Activated CD8-positive, alpha-beta T cell treated with anti-CD3 and anti-CD28 coated beads for 36 hours (primary cell): Measurements from ENCODE around the gene PTP4A2. TPM values are rescaled to one million over a fixed set of nuclear protein-coding genes. Genes with fewer than 3 reads are reported as not detected.
"Not testable (repeated sequence)": the region's sequence is repeated elsewhere in the genome, so short reads cannot be mapped to it uniquely, and the experiment has no call there.

Experiments used
- ATAC-seq: fragments of 200-7000 bp; cut with Tn5 transposase; one replicate; pipeline ENCODE4 v1.10.0; 2021; ENCODE audit warnings: mild to moderate bottlenecking, moderate library complexity
- CTCF ChIA-PET: fragments of 350-600 bp; sonication (Branson Sonifier 250); formaldehyde crosslinking; loops from one replicate; lab custom pipeline; 2021; ENCODE audit warnings: antibody characterized with exemption; lab: Charles Lee
- POLR2A ChIA-PET: fragments of 350-600 bp; sonication (Branson Sonifier 250); formaldehyde crosslinking; loops from one replicate; lab custom pipeline; 2021; ENCODE audit warnings: antibody characterized with exemption; lab: Charles Lee
- DNase-seq: peaks from one replicate; pipeline ENCODE4 v3.0.0-alpha.2; 2020
- H3K27ac Mint-ChIP-seq: one replicate; pipeline ENCODE4 v1.8.0; 2021; ENCODE audit warnings: mild to moderate bottlenecking, mixed read lengths
- H3K27me3 Mint-ChIP-seq: one replicate; pipeline ENCODE4 v1.8.0; 2021; ENCODE audit warnings: mixed read lengths
- H3K36me3 Mint-ChIP-seq: one replicate; pipeline ENCODE4 v1.8.0; 2021; ENCODE audit warnings: low read depth, mixed read lengths
- H3K4me1 Mint-ChIP-seq: one replicate; pipeline ENCODE4 v1.8.0; 2021; ENCODE audit warnings: low read depth, mixed read lengths
- H3K4me3 Mint-ChIP-seq: one replicate; pipeline ENCODE4 v1.8.0; 2021; ENCODE audit warnings: mild to moderate bottlenecking, moderate library complexity, mixed read lengths
- H3K9me3 Mint-ChIP-seq: one replicate; pipeline ENCODE4 v1.8.0; 2021; ENCODE audit warnings: mixed read lengths
- CTCF ChIP-seq: fragments of 200-600 bp; IDR thresholded peaks from one replicate; pipeline ENCODE4 v1.8.0; 2022; ENCODE audit warnings: antibody characterized with exemption, mild to moderate bottlenecking
- intact Hi-C: fragments of 100-400 bp; cut with micrococcal nuclease; formaldehyde crosslinking; loops from one replicate; pipeline ENCODE4 v1.10.0; 2022
- total RNA-seq, 2 experiments: library from RNA; stranded (reverse); gene quantifications; one replicate each; pipeline ENCODE4 v1.2.3, GENCODE V29; 2021

The PTP4A2 gene
- total RNA-seq, 2 experiments from 2014 or later: 273 to 296 TPM

- Mint-ChIP-seq H3K4me1 (peaks cover 80% of the 10 kb centered on the region), H3K27me3 (no peaks in the 10 kb centered on the region), H3K36me3 (peaks cover 45% of the 10 kb centered on the region), H3K27ac (peak overlapping the region; percentile 89), H3K4me3 (peak overlapping the region; percentile 61), H3K9me3 (no peaks in the 10 kb centered on the region)
- intact Hi-C loops: loop anchor here (5.0 kb wide), 1 partner anchor 36 kb away; no protein-coding TSS in a partner anchor
- ATAC-seq: no peak
- TF ChIP-seq CTCF: no peak
- POLR2A ChIA-PET: interaction anchor here (1.1 to 3.6 kb wide), 5 partner anchors 9 to 30 kb away, joined by 3 to 23 read pairs (median 12); partner anchors contain the start of gene PTP4A2
- CTCF ChIA-PET: interaction anchor here (0.7 to 2.2 kb wide), 9 partner anchors 9 to 111 kb away, joined by 3 to 14 read pairs (median 3); partner anchors contain the start of genes PTP4A2 and SPOCD1
- no peak for DNase-seq
Observed at GRCh38 chr1:31926252-31926651, 11.9 kb downstream of the PTP4A2 start.

- not testable (repeated sequence) for DNase-seq, H3K27me3 Mint-ChIP-seq, H3K9me3 Mint-ChIP-seq, ATAC-seq
- intact Hi-C loops: loop anchor here (5.0 kb wide), 1 partner anchor 36 kb away; no protein-coding TSS in a partner anchor
- POLR2A ChIA-PET: interaction anchor here (0.6 to 3.6 kb wide), 6 partner anchors 10 to 31 kb away, joined by 3 to 23 read pairs (median 8); partner anchors contain the start of gene PTP4A2
- H3K4me3 Mint-ChIP-seq: peak overlapping the region; percentile 61
- peaks cover 47% of the 10 kb centered on the region for H3K36me3 Mint-ChIP-seq
- H3K4me1 Mint-ChIP-seq: peaks cover 80% of the 10 kb centered on the region
- H3K27ac Mint-ChIP-seq: peak overlapping the region; percentile 89
- CTCF ChIA-PET: interaction anchor here (0.7 to 2.2 kb wide), 7 partner anchors 9 to 110 kb away, joined by 3 to 14 read pairs (median 4); partner anchors contain the start of gene SPOCD1
Observed at GRCh38 chr1:31925824-31926223, 12.3 kb downstream of the PTP4A2 start.

- POLR2A ChIA-PET: interaction anchor here (1.0 to 1.3 kb wide), 4 partner anchors 10 to 89 kb away, joined by 3 to 7 read pairs (median 4); partner anchors contain the start of gene KHDRBS1
- intact Hi-C loops: loop anchor here (5.0 kb wide), 1 partner anchor 37 kb away; no protein-coding TSS in a partner anchor
- H3K27me3 Mint-ChIP-seq: no peaks in the 10 kb centered on the region
- TF ChIP-seq CTCF: no peak
- ATAC-seq (no peak), DNase-seq (no peak)
- H3K4me3 Mint-ChIP-seq: peak overlapping the region; percentile 61
- CTCF ChIA-PET: interaction anchor here (0.8 to 3.7 kb wide), 6 partner anchors 10 to 45 kb away, joined by 3 to 14 read pairs (median 8); no protein-coding TSS in a partner anchor
- H3K9me3 Mint-ChIP-seq: no peaks in the 10 kb centered on the region
- peaks cover 43% of the 10 kb centered on the region for H3K36me3 Mint-ChIP-seq
- H3K4me1 Mint-ChIP-seq: peaks cover 73% of the 10 kb centered on the region
- peak overlapping the region; percentile 89 for H3K27ac Mint-ChIP-seq
Observed at GRCh38 chr1:31924839-31925238, 13.3 kb downstream of the PTP4A2 start.

- intact Hi-C loops: no loop called here
- H3K4me1 Mint-ChIP-seq: peaks cover 72% of the 10 kb centered on the region
Observed at GRCh38 chr1:31923901-31924535, 14.2 kb downstream of the PTP4A2 start.

More at GRCh38 chr1:31923901-31924535, 14.2 kb downstream of the PTP4A2 start:
- ChIA-PET POLR2A (interaction anchor here (0.7 to 1.3 kb wide), 7 partner anchors 8 to 90 kb away, joined by 3 to 7 read pairs (median 4); partner anchors contain the start of gene KHDRBS1), CTCF (interaction anchor here (0.7 to 3.7 kb wide), 8 partner anchors 9 to 108 kb away, joined by 3 to 14 read pairs (median 6); partner anchors contain the start of gene SPOCD1)
- Mint-ChIP-seq H3K9me3 (no peaks in the 10 kb centered on the region), H3K27me3 (no peaks in the 10 kb centered on the region), H3K4me3 (peak overlapping the region; percentile 46), H3K36me3 (peaks cover 46% of the 10 kb centered on the region), H3K27ac (peak overlapping the region; percentile 89)
- ATAC-seq (no peak), DNase-seq (no peak)
- no peak for TF ChIP-seq CTCF
